ENCODE data around the gene PRKCQ. TPM values are rescaled to one million over a fixed set of nuclear protein-coding genes. Genes with fewer than 3 reads are reported as not detected.

PRKCQ gene
- polyA plus RNA-seq, 3 donors = 13.8 to 16.8 (median 14.4) TPM

DNA sequence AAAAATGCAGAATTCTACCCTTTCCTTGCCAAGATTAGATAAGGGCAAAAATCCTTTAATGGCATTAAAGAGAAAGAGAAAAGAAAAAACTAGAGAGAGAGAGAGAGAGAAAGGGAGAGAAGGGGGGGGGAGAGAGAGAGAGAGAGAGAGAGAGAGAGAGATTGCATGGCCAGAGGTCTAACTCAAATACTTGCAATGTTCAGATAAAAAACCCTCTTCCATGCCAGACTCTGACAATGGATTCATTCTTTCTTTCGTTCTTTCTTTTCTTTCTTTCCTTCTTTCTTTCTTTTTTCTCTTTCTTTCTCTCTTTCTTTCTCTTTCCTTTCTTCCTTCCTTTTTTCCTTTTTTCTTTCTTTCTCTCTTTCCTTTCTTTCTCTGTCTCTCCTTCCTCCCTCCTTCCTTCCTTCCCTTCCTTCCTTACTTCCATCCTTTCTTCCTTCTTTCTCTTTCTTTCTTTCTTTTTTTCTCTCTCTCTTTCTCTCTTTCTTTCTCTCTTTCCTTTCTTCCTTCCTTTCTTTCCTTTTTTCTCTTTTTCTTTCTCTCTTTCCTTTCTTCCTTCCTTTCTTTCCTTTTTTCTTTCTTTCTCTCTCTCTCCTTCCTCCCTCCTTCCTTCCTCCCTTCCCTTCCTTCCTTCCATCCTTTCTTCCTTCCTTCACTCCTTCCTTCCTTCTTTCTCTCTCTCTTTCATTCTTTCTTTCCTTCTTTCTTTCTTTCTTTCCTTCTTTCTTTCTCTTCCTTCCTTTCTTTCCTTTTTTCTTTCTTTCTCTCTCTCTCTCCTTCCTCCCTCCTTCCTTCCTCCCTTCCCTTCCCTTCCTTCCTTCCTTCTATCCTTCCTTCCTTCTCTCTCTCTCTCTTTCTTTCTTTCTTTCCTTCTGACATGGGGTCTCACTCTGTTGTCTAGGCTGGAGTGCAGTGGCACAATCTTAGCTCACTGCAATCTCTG, 175.7 kb downstream of the PRKCQ start:
- no peak for DNase-seq (ENCODE audit: extremely low read depth in 1 of 11, low read depth in 9 of 11, low spot score in 4 of 11)

- no peak for DNase-seq (ENCODE audit: extremely low read depth in 1 of 11, low read depth in 9 of 11, low spot score in 4 of 11)
Observed at GRCh38 chr10:6402960-6403359, 177.1 kb downstream of the PRKCQ start.

DNA sequence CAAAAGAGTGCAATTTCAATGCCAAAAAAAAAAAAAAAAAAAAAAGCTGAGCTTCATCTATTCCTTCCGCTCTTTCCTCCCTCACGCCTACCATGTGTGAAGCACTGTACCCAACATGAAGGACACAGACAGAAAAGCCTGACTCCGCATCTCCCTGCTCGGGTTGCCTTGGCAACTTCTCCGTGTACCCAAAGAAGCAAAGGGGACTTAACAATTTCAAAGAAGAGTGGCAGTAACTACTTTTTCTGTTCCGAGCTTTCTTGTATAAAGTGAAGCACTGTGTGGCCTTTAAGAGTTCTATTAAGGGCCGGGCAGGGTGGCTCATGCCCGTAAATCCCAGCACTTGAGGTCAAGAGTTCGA, 177.7 kb downstream of the PRKCQ start:
- no peak for DNase-seq (ENCODE audit: extremely low read depth in 1 of 11, low read depth in 9 of 11, low spot score in 4 of 11)

DNA sequence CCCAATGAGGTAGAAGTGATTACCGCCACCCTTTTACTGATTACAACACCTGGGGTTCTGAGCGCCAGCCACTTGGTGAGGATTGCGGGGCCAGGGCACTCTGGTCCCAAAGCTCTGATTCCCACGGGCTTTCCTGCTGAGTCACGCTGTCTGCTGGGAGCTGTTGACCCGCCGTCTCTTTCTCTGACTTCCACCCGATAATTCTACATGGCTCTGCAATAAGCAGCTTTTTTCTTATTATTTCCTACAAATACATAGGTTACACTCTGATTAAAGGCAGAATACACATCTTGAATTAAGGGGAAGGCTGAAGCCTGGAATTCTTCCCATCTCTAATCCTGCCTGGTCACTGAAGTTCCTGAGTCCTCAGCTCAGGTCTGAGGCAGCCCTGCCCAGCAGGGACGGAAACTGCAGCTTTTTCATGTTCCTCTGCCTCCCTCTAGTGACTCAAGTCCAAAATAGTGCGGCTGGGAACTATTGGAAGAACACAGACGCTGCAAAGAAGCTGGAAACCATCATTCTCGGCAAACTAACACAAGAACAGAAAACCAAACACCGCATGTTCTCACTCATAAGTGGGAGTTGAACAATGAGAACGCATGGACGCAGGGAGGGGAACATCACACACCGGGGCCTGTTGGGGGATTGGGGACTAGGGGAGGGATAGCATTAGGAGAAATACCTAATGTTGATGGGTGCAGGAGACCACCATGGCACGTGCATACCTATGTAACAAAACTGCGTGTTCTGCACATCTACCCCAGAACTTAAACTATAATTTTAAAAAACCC, 178.3 kb downstream of the PRKCQ start:
- peak; percentile 73 to 88 (median 81) for DNase-seq (ENCODE audit: extremely low read depth in 1 of 11, low read depth in 9 of 11, low spot score in 4 of 11)

GRCh38 chr10:6400821-6401465, 179.1 kb downstream of the PRKCQ start:
- no peak for DNase-seq (ENCODE audit: extremely low read depth in 1 of 11, low read depth in 9 of 11, low spot score in 4 of 11)

DNA sequence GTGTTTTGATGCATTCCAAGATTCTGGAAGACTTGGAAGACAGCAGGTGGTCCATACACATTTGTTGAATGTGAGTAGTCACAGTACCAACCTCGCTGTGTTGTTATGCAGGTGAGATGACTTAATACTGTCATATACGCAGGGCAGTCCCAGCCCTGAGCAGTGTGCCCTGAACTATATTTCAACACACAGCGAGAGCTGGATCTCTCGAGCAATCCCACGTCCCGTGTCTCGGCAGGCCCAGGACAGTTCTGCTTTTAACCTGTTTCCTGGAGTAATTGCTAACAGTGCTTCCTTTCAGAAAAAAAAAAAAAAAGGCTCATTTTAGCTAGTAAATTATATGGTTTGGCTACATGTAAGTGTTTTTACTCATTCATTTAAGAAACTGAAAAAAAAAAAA, 179.7 kb downstream of the PRKCQ start:
- no peak for DNase-seq (ENCODE audit: extremely low read depth in 1 of 11, low read depth in 9 of 11, low spot score in 4 of 11)

GRCh38 chr10:6399879-6400278, 180.2 kb downstream of the PRKCQ start:
- DNase-seq (ENCODE audit: extremely low read depth in 1 of 11, low read depth in 9 of 11, low spot score in 4 of 11) = no peak

DNA sequence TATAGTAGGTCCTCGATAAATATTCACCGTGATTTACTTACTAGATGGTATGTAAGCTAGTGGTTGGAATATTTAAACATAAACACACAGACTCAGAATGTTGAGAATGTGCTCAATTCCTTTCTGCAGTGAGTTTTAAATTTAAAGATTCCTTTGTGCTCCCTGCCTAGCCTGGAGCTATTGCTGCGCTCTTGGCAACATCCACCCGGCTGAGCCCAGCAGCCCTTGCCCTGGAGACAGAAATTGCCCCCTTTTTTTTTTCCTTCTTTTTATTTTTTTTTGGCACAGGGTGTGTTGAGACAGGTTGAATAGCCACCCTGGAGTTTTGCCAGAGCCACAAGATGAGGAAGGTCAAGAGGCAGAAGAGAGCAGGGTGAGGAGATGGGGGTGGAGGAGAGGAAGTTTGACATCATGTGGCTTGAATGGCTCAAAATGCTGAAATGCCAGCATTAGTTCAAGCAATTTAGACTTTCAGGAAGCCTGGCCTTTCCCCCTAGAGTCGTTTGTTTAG, 180.8 kb downstream of the PRKCQ start:
- no peak for DNase-seq (ENCODE audit: extremely low read depth in 1 of 11, low read depth in 9 of 11, low spot score in 4 of 11)

GRCh38 chr10:6398399-6398798, 181.7 kb downstream of the PRKCQ start:
- no peak for DNase-seq (ENCODE audit: extremely low read depth in 1 of 11, low read depth in 9 of 11, low spot score in 4 of 11)

- DNase-seq (ENCODE audit: extremely low read depth in 1 of 11, low read depth in 9 of 11, low spot score in 4 of 11) = no peak
Observed at GRCh38 chr10:6396652-6397051, 183.4 kb downstream of the PRKCQ start.

DNA sequence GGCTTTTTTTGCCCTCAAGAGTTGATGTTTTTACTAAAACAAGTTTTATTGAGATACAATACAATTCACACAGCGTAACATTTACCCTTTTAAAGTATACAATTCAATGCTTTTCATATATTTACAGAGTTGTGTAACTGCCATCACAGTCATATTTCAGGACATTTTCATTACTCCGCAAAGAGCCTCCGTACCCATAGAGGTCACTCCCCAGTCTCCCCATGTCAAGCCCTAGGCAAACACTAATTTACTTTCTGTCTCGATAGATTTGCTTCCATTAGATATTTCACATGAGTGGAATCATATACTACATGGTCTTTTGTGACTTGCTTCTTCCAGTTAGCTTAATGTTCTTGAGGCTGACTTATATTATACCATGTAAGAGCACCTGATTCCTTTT, 183.8 kb downstream of the PRKCQ start:
- no peak for DNase-seq (ENCODE audit: extremely low read depth in 1 of 11, low read depth in 9 of 11, low spot score in 4 of 11)

- DNase-seq (ENCODE audit: extremely low read depth in 1 of 11, low read depth in 9 of 11, low spot score in 4 of 11) = no peak
Observed at GRCh38 chr10:6395606-6396005, 184.5 kb downstream of the PRKCQ start.

GRCh38 chr10:6394084-6394483, 186.0 kb downstream of the PRKCQ start:
- no peak for DNase-seq (ENCODE audit: extremely low read depth in 1 of 11, low read depth in 9 of 11, low spot score in 4 of 11)

DNA sequence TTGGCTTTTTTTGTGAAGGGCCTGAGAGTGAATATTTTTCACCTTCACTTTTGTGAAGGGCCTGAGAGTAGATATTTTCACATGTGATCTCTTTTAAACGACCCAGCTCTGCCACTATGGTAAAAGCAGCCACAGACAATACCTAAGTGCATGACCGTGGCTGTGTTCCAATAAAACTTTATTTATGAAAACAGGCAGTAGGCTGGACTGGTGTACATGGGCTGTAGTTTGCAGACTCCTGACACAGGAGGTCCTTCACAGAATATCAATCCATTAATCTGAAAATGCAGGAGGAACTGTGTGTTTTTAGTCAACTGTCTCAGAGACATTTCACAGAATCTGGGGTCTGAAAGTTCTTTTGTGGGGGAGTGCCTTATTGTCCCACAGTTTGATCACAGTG, 186.9 kb downstream of the PRKCQ start:
- no peak for DNase-seq (ENCODE audit: extremely low read depth in 1 of 11, low read depth in 9 of 11, low spot score in 4 of 11)

DNA sequence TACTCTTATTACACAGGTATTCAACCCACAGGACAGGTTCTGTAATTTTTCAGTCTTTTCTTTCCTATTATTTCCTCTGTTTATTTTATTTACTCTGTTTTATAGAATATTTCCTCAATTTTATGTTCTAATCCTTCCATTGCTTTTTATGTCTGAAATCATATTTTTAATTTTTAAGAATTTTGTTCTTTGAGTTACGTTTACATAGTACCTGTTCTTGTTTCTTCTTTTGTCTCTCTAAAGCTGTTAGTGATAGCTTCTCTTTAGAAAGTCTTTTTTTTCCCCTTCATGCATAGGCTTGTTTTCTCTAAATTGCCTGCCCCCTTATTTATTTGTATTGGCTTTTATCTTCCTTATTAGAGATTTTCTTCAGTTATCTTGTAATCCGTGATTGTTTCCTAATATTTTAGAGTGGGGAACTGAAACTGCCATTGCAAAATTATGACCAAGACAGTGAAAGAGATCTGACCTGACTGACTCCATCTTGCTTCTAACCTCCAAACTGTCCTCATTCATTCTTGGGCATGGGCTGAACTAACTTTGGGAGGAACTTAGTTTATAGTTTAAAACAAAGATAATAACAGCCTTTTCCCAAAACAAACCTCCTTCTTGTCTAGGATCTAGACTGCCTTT, 189.7 kb downstream of the PRKCQ start:
- no peak for DNase-seq (ENCODE audit: extremely low read depth in 1 of 11, low read depth in 9 of 11, low spot score in 4 of 11)

DNA sequence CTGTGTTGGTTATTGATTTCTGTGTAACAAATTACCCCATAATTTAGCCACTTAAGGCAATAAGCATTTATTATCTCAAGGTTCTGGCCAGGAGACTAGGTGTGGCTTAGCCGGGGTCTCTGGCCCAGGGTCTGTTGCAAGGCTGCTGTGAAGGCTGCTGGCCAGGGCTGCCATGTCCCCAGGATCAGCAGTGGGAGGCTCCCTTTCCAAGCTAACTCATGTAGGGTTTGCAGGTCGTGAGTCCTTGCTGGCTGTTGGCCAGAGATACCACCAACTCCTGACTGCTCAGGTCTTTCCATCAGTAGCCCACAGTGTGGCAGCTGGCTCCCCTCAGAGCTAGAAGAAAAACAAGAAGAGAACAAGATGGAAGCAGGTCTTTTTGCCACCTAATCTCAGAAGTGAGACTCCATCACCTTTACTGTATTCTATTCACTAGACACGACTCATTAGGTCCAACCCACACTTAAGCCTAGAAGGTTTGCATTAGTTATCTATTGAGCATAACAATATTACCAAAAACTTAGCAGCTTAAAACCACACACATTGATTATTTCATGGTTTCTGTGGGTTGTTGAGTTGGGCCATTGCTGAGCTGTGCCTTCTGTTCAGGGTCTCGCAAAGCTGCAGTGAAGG, 191.7 kb downstream of the PRKCQ start:
- no peak for DNase-seq (ENCODE audit: extremely low read depth in 1 of 11, low read depth in 9 of 11, low spot score in 4 of 11)

- no peak for DNase-seq (ENCODE audit: extremely low read depth in 1 of 11, low read depth in 9 of 11, low spot score in 4 of 11)
Observed at GRCh38 chr10:6386960-6387359, 193.1 kb downstream of the PRKCQ start.

DNA sequence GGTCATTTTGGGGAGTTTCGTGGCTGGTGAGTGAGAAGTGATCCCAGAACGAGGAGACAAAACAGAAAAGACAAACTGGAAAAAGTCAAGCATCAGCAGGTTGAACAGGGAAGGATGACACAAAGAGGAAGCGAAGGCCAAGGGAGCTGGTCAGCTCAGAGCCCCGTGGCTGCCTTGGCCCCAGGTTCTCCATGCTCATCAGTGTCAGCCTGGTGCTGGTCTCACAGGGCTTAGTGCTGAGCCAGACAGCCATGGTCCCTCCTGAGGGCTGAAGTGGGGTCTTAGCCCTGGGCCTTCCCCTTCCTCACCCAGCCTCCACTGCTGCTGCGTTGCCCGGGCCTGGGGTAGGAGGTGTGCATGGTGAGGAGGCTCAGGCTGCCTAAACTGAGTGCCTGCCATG, 193.7 kb downstream of the PRKCQ start:
- no peak for DNase-seq (ENCODE audit: extremely low read depth in 1 of 11, low read depth in 9 of 11, low spot score in 4 of 11)

- no peak for DNase-seq (ENCODE audit: extremely low read depth in 1 of 11, low read depth in 9 of 11, low spot score in 4 of 11)
Observed at GRCh38 chr10:6385665-6386064, 194.4 kb downstream of the PRKCQ start.

All from renal cortex interstitium (tissue), 11 donors.